GM12874 (cell line): ENCODE results near the gene PROZ.

Source experiments
- CTCF ChIP-seq: IDR thresholded peaks from 2 replicates; pipeline ENCODE4 v1.5.1; 2011; ENCODE audit warnings: low read depth, mild to moderate bottlenecking, control low read depth, low read length, moderate library complexity; ENCODE audit not compliant: insufficient read depth

The PROZ gene

GRCh38 chr13:113114511-113115362 is 43.7 kb upstream of the PROZ start:
- TF ChIP-seq CTCF = no peak

GRCh38 chr13:113115363-113116205 is 42.9 kb upstream of the PROZ start:
- no peak for TF ChIP-seq CTCF

- TF ChIP-seq CTCF = no peak
These were observed 42.1 kb upstream of the PROZ start for GRCh38 chr13:113116206-113116800.

- TF ChIP-seq CTCF = no peak
These were observed 41.6 kb upstream of the PROZ start for GRCh38 chr13:113116871-113117271.

- no peak for TF ChIP-seq CTCF
These were observed 41.0 kb upstream of the PROZ start for GRCh38 chr13:113117335-113117872.

- TF ChIP-seq CTCF = no peak
These were observed 40.6 kb upstream of the PROZ start for GRCh38 chr13:113117911-113118260.

GRCh38 chr13:113118261-113119021 is 40.0 kb upstream of the PROZ start:
- TF ChIP-seq CTCF = no peak
